ENCODE data around the gene ZBTB42. TPM values are rescaled to one million over a fixed set of nuclear protein-coding genes. Genes with fewer than 3 reads are reported as not detected.

ZBTB42 gene
- total RNA-seq, 1 donor from 2014 or later, result 5.7 TPM

DNA sequence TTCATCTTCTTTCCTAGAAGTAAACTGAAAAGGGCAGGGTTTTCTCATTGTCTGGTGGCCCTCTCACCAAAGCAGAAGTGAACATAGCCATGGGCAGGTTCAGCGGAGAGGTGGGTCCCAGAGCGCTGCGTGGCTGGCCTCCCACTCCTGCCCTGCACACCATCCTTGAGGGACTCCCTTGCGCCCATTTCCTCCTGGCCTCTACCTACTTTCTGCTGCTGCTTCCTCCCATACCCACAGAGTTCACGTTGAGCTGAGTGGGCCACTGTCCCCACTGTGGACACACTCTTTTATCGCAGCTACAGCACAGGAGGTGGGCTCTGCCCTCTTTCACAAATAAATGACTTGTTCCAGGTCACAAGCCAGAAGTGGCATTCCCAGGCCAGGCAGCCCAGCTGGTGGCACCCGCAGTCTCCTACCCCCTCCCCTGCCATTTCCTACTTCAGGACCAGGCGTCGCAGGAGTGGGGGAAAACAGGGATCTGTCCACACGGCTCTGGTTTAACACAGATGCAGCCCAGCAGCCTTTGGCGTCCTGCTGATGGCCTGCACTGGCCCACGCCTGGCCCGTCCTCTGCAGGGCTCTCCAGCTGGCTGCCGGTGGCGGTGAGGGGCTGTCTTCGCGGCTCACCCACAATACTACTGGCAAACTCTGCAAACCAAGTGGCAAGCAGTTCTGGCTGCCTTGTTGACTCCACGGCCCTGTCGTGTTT is 43.1 kb upstream of the ZBTB42 start:
- Histone ChIP-seq H3K36me3 (peaks cover 62% of the 10 kb centered on the region), H3K4me1 (peaks cover 27% of the 10 kb centered on the region), H3K4me3 (no peak overlapping the region), H3K27me3 (ENCODE audit: low read depth) (no peaks in the 10 kb centered on the region), H3K27ac (replicated peaks) (no peak overlapping the region), H3K9me3 (replicated peaks) (no peaks in the 10 kb centered on the region)
- intact Hi-C loops (cut with micrococcal nuclease), result no loop called here
- TF ChIP-seq, protein P1, sequence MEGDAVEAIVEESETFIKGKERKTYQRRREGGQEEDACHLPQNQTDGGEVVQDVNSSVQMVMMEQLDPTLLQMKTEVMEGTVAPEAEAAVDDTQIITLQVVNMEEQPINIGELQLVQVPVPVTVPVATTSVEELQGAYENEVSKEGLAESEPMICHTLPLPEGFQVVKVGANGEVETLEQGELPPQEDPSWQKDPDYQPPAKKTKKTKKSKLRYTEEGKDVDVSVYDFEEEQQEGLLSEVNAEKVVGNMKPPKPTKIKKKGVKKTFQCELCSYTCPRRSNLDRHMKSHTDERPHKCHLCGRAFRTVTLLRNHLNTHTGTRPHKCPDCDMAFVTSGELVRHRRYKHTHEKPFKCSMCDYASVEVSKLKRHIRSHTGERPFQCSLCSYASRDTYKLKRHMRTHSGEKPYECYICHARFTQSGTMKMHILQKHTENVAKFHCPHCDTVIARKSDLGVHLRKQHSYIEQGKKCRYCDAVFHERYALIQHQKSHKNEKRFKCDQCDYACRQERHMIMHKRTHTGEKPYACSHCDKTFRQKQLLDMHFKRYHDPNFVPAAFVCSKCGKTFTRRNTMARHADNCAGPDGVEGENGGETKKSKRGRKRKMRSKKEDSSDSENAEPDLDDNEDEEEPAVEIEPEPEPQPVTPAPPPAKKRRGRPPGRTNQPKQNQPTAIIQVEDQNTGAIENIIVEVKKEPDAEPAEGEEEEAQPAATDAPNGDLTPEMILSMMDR (IDR thresholded peaks at IDR 0.05; ENCODE audit: borderline replicate concordance), result no peak
- no peak for DNase-seq

GRCh38 chr14:104758981-104759969 is 41.6 kb upstream of the ZBTB42 start:
- TF ChIP-seq, protein P1 (IDR thresholded peaks at IDR 0.05; ENCODE audit: borderline replicate concordance), result no peak
- no peak overlapping the region for H3K4me3 ChIP-seq
- no peak overlapping the region for H3K27ac ChIP-seq (replicated peaks)
- intact Hi-C loops (cut with micrococcal nuclease), result no loop called here
- DNase-seq, result no peak
- peaks cover 14% of the 10 kb centered on the region for H3K4me1 ChIP-seq
- H3K27me3 ChIP-seq (ENCODE audit: low read depth), result no peaks in the 10 kb centered on the region
- H3K9me3 ChIP-seq (replicated peaks), result no peaks in the 10 kb centered on the region
- peaks cover 62% of the 10 kb centered on the region for H3K36me3 ChIP-seq

DNA sequence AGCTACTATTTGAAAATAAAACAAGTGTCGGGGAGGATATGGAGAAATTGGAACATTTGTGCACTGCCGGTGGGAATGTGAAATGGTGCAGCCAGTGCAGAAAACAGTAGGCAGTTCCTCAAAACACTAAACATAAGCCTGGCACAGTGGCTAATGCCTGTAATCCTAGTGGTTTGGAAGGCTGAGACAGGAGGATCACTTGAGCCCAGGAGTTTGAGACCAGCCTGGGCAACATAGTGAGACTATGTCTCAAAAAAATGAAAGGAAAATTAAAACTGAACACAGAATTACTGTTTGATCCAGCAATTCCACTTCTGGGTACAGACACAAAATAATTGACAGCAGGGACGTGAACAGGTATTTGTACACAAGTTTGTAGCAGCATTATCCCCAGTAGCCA is 35.4 kb upstream of the ZBTB42 start:
- Histone ChIP-seq H3K4me3 (no peak overlapping the region), H3K27me3 (ENCODE audit: low read depth) (no peaks in the 10 kb centered on the region), H3K27ac (replicated peaks) (no peak overlapping the region), H3K9me3 (replicated peaks) (peaks cover 12% of the 10 kb centered on the region), H3K4me1 (peaks cover 12% of the 10 kb centered on the region), H3K36me3 (peaks cover 19% of the 10 kb centered on the region)
- intact Hi-C loops (cut with micrococcal nuclease), result loop anchor here (5.0 kb wide), 1 partner anchor 62 kb away; no protein-coding TSS in a partner anchor
- no peak for DNase-seq
- TF ChIP-seq, protein P1 (IDR thresholded peaks at IDR 0.05; ENCODE audit: borderline replicate concordance), result no peak

DNA sequence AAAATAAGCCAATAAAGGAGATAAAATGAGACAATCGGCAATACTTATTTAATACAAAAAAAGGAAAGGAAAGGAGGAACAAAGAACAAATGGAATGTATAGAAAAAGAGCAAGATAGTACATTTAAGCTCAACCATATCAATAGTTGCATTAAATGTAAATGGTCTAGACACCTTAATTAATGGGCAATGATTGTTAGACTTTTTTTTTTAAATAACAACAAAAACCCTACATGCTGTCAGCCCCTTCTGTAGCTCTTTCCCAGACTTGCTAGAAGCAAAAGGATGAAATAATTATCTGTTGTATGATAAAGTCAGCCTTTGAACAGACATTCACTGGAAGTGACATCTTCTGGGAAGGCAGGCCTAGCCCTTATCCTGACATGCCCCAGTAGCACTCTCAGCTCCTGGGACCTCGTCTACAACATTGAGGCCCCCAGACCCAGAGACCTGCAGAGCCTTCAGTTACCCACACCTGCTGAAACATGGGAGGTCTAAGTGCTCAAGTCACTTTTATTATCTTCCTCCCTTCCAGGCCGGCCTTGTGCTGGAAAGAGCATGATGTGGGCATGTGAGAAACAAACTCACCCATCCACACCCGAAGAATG is 34.5 kb upstream of the ZBTB42 start:
- DNase-seq, result no peak
- H3K27me3 ChIP-seq (ENCODE audit: low read depth), result no peaks in the 10 kb centered on the region
- intact Hi-C loops (cut with micrococcal nuclease), result loop anchor here (5.0 kb wide), 1 partner anchor 61 kb away; no protein-coding TSS in a partner anchor
- H3K9me3 ChIP-seq (replicated peaks), result peaks cover 19% of the 10 kb centered on the region
- TF ChIP-seq, protein P1 (IDR thresholded peaks at IDR 0.05; ENCODE audit: borderline replicate concordance), result no peak
- no peak overlapping the region for H3K27ac ChIP-seq (replicated peaks)
- peaks cover 12% of the 10 kb centered on the region for H3K4me1 ChIP-seq
- no peak overlapping the region for H3K4me3 ChIP-seq
- peaks cover 24% of the 10 kb centered on the region for H3K36me3 ChIP-seq
